GM12873 (cell line): ENCODE results near the gene SLC37A3.

ENCODE experiments used
- CTCF ChIP-seq: IDR thresholded peaks from 2 replicates; pipeline ENCODE4 v1.5.1; 2012; ENCODE audit warnings: low read depth, mild to moderate bottlenecking, moderate library complexity, low read length, control low read depth; ENCODE audit not compliant: insufficient read depth; ENCODE audit errors: missing control alignments

Gene SLC37A3

GRCh38 chr7:140397784-140398750 is at the start of gene SLC37A3:
Gene SLC37A3, minus strand, starts transcription at chr7:140398530. Its CDS starts 16,004 bp downstream, at chr7:140382526.
- TF ChIP-seq CTCF, result peak; percentile 8

GRCh38 chr7:140447841-140448240 is 49.5 kb upstream of the SLC37A3 start:
- TF ChIP-seq CTCF, result no peak

GRCh38 chr7:140446467-140446866 is 48.1 kb upstream of the SLC37A3 start:
- no peak for TF ChIP-seq CTCF

- no peak for TF ChIP-seq CTCF
These were observed 43.2 kb upstream of the SLC37A3 start for GRCh38 chr7:140441519-140441918.

GRCh38 chr7:140440593-140440992 is 42.3 kb upstream of the SLC37A3 start:
- TF ChIP-seq CTCF, result no peak

GRCh38 chr7:140439359-140439758 is 41.0 kb upstream of the SLC37A3 start:
- TF ChIP-seq CTCF, result no peak

- no peak for TF ChIP-seq CTCF
These were observed 37.0 kb upstream of the SLC37A3 start for GRCh38 chr7:140435252-140435895.
